Hematopoietic multipotent progenitor cell treated with erythropoietin and hydrocortisone succinate and interleukin-3 and kit ligand, for 17 days (in vitro differentiated cells): ENCODE measurements around the gene PEX5.
A peak's percentile ranks its signal among the peaks of the same experiment; 100 is the strongest.
"Not testable (repeated sequence)": the region's sequence is repeated elsewhere in the genome, so short reads cannot be mapped to it uniquely, and the experiment has no call there.

ENCODE experiments used
- DNase-seq: peaks from one replicate; pipeline ENCODE4 v3.0.0-alpha.2; 2015; ENCODE audit warnings: low spot score

The PEX5 gene

DNA sequence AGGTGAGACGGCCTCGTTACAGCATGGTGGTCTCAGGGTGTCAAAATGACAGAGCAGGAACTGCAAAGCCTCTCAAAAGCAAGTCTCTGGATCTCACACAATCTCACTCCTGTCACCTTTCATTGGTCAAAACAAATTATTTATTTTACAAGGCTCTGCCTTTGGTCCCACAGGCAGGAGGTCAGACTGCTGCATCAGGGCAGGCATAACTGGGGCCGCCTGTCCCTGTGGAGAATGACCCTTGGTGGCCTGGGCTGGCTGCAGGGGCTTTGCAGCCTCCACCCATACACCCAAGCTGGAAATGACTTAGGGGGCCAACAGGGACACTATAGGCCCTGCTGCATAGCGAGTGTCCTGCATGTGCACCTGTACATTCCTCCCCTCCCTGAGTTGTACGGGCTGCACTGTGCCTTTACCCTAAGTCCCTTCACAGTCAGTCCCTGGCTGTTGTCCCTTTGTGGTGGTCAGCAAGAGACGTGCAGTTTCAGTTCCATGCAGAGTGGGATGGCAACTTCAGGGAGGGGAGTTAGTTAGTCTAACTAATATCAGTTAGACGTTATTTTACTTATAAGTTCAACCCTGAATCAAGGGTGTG lies 28.1 kb downstream of the PEX5 start:
- DNase-seq, result no peak

DNA sequence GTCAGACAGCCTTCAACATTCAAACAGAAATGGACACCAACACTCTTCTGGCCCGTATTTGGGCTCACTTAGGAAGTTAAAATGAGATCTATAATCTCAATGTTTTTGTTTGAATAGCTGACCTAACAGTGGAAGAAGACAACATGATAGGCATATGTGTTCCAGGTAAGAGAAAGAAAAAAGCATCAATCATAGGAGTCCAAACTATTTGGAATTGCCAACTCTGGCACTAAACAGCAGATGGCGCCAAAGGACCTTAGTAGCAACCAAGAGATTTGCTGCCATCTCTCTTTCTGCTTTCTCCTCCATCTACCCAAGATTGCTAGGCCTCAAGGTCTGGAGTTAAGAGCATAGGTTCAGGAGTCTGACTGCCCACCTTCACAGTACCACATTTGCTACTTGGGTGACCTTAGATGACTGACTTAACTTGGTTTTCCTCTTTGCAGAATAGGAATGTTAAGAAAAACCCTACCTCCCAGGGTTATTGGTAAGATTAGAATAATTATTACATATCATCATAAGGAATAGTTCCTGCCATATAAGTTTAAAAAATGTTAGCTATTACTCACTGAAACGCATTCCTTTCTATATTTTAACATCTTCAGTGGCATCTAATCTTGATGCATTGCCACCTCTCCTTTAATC lies 30.2 kb downstream of the PEX5 start:
- DNase-seq, result peak; percentile 88

DNA sequence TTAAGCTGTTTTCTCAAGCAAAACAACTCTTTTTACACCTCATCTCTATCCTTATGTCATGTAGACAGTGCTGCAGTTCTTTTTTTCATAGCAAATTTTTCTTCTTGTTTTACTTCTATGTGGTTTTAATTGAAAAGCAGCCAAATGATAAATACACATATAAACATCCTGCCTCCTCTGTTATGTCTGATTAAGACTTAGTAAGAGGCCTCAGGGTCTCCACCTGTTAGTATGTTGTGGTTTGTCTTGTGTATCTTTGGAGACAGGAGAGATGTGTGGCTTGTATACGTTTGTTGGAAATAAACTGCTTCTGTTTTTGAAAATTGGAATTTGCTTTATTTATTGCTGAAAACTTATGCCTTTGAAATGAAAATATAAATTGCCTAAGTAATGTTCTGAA lies 32.0 kb downstream of the PEX5 start:
- DNase-seq, result no peak

DNA sequence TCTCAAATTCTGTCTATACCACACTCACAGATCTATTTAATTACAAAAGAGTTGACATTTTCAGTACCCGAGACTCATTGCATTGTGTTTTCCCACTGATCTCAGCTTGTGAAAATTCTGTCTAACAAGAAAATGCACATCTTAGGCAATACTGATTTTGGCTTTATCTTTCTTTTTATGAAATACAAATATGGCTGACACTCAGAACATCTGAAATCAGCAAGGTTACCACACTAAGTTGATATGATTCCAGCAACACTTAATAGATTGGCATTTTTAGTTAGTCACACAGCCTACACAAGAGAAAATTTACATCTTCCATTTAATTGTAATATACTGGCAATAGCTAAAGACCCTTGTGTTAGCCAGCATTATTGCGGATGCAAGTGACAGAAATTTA lies 40.3 kb downstream of the PEX5 start:
- no peak for DNase-seq

DNA sequence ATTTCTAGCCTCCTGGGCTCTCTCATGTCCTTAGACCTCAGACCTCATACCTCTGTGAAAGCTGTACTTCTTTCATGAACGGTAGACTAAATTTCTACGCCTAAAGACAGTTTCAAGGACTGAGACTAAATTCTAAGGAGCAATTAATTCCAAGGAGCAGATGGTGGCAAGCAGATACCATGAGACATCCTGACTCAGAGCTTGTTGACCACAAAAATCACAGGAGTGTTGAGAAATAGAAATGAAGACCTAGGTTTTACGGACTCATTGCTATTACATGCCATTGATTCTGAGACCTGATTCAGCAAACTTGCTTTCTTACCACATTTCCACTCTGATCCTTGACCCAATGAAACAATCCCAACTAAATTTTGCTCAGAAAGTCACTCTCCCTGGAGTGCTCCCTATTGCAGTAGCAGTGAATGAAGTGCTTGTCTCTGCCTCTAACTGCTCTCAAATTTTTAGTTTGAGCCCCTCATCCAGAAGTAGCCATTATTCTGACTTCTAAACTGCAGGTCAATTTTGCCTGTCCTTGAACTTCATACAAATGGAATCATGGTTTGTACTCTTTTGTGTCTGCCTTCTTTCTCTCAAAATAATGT lies 52.0 kb downstream of the PEX5 start:
- peak; percentile 60 for DNase-seq

DNA sequence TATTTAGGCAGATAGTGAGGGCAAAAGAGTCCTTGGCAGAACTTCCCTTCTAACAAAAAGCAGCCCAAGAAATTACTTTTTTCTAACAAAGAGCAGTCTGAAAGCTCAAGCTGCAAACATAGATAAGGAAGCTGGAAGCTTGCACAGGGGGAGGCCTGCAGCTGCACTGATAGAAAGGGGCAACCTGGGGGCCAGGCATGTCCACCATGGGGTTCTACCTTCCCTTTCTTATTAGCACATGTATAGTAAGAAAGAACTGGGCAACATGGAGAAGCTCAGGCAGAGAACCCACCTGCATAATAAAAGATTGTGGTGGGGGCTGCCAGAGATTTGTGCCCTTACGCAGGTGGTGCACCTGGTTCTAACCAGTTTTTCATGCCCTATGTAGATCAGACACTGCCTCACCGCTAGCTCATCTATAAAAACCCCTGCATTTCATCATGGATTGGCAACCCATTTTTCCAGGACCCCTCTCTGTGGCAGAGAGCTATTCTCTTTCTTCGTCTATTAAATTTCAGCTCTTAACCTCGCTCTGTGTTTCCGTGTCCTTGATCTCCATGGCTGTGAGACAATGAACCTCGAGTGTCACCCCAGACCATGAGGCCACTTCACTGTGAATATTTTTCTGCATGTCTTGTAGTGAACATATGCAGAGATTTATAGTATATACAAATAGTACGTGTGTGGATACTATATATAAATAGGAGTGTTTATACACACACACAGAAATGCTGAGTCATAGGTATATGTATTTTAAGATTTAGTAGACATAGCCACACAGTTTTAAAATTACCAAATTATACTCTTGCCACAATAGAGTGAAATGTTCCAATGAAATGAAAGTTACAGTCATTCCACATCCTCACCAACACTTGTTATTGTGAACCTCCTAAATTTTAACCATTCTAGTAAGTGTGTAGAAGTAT lies 53.0 kb downstream of the PEX5 start:
- peak; percentile 53 for DNase-seq

DNA sequence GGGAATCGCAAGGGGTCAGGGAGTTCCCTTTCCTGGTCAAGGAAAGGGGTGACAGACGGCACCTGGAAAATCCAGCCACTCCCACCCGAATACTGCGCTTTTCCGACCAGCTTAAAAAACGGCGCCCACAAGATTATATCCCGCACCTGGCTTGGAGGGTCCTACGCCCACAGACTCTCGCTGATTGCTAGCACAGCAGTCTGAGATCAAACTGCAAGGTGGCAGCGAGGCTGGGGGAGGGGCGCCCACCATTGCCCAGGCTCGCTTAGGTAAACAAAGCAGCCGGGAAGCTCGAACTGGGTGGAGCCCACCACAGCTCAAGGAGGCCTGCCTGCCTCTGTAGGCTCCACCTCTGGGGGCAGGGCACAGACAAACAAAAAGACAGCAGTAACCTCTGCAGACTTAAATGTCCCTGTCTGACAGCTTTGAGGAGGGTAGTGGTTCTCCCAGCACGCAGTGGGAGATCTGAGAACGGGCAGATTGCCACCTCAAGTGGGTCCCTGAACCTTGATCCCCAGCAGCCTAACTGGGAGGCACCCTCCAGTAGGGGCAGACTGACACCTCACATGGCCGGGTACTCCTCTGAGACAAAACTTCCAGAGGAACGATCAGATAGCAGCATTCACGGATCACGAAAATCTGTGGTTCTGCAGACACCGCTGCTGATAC lies 62.0 kb downstream of the PEX5 start:
- DNase-seq, result not testable (repeated sequence)

DNA sequence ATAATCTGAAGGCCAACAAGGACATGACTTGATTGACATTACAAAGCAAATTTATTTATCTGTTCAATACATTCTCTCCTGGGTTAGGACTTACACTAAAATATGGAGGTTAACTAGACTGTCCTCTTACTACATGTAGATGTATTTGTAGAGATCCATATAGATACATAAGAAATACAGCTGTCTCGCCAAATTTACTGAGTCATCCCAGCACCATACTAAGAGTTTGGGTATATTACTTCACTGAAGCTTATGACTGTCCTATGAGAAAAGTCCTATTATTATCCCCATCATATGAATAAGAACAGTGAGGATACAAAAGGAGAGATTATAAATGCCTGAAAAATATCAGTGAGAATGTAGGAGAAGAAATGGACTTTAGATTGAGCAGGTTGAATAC lies 69.6 kb downstream of the PEX5 start:
- DNase-seq, result no peak
